Ovary (tissue), 3 donors: ENCODE data around the gene LHX8.

Source experiments
- CTCF ChIP-seq, 3 donors: fragments of 450-650 bp in 2 of 3; fragments of 200-600 bp in 1 of 3; IDR thresholded peaks; one replicate each; pipeline versions ENCODE4 v1.5.1 to v1.8.0; 2016 to 2022; ENCODE audit warnings: antibody characterized with exemption in 3 of 3, mild to moderate bottlenecking in 1 of 3
- POLR2A ChIP-seq: fragments of 450-650 bp; IDR thresholded peaks from one replicate; pipeline ENCODE4 v1.6.1; 2017; ENCODE audit warnings: antibody characterized with exemption, mild to moderate bottlenecking, moderate library complexity
- donor health status: DM: no; HTN: no; CAD: no.

- no peak for TF ChIP-seq CTCF (IDR thresholded peaks at IDR 0.05)
- TF ChIP-seq POLR2A = no peak
Measured at GRCh38 chr1:75097654-75098053, 36.5 kb upstream of the LHX8 start.
